Measurements from ENCODE around the gene RAD23A.
"Not testable (repeated sequence)": the region's sequence is repeated elsewhere in the genome, so short reads cannot be mapped to it uniquely, and the experiment has no call there.

RAD23A gene

DNA sequence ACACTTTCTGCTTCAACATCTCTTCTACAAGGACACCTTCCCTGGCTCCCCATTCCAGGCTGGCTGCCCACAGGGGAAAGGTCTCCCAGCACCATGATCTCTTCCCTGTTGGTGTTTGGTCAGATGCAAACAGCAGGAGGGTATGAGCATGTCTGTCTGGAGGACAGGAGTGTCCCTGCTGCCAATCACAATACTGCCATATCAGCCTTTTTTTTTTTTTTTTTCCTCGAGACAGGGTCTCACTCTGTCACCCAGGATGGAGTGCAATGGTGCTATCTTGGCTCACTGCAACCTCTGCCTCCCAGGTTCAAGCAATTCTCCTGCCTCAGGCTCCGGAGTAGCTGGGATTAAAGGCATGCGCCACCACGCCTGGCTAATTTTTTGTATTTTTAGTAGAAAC is 29.8 kb upstream of the RAD23A start:
- POLR2A ChIA-PET: interaction anchor here (0.7 kb wide), 1 partner anchor 12 kb away, joined by 3 read pairs; no protein-coding TSS in a partner anchor
- CTCF ChIA-PET: interaction anchor here (0.6 kb wide), 2 partner anchors 95 to 1181 kb away, joined by 3 to 4 read pairs; no protein-coding TSS in a partner anchor
- H3K36me3 ChIP-seq (ENCODE audit: control insufficient read depth in 2 of 2, insufficient read depth in 1 of 2, low read length in 2 of 2); H3K9me3 ChIP-seq (ENCODE audit: control insufficient read depth, insufficient read depth, low read depth, low read length); H3K4me3 ChIP-seq (ENCODE audit: low read depth, low read length); H3K27ac ChIP-seq (ENCODE audit: extremely low read depth, low read depth, low read length): not testable (repeated sequence)
- peak; percentile 21; the same call in 1 of the 2 replicates for TF ChIP-seq ZIC2 (tag by site-specific recombination; IDR thresholded peaks at IDR 0.05)
- H3K4me1 ChIP-seq (ENCODE audit: control insufficient read depth, insufficient read depth, low read length): peaks cover 13% of the 10 kb centered on the region

DNA sequence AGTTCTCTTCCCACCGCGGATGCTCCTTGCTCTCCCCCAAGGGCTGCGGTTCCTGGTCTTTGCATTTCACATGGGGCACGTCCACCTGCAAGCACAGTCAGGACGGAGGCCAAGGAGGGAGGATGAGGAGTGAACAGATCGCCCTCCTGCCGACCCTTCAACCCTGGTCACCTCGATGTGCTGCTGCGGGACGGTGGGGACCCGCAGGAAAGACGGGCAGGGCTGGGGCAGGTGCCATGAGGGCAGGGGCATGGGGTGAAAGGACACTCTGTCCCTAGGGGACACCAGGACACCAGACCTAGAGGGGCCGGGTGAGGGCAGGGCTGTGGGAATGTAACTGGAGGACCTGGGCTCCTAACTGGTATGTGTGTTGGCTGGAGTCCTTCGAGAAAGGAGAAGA is 27.4 kb upstream of the RAD23A start:
- ChIA-PET CTCF (no interaction called here), POLR2A (interaction anchor here (1.0 kb wide), 1 partner anchor 32 kb away, joined by 3 read pairs; no protein-coding TSS in a partner anchor)
- H3K27ac ChIP-seq (ENCODE audit: extremely low read depth, low read depth, low read length): no peak overlapping the region
- peaks cover 5% of the 10 kb centered on the region; the same call in 1 of the 2 replicates for H3K4me1 ChIP-seq (ENCODE audit: control insufficient read depth, insufficient read depth, low read length)
- peaks cover 6 to 12% of the 10 kb centered on the region in 2 experiments; a peak in 2 of 3 replicates for H3K36me3 ChIP-seq (ENCODE audit: control insufficient read depth in 2 of 2, insufficient read depth in 1 of 2, low read length in 2 of 2)
- no peaks in the 10 kb centered on the region for H3K9me3 ChIP-seq (ENCODE audit: control insufficient read depth, insufficient read depth, low read depth, low read length)
- no peak overlapping the region for H3K4me3 ChIP-seq (ENCODE audit: low read depth, low read length)
- no peak for TF ChIP-seq ZNF76 (tag by site-specific recombination; IDR thresholded peaks at IDR 0.05; ENCODE audit: borderline replicate concordance, low read depth)
- TF ChIP-seq, protein P1, sequence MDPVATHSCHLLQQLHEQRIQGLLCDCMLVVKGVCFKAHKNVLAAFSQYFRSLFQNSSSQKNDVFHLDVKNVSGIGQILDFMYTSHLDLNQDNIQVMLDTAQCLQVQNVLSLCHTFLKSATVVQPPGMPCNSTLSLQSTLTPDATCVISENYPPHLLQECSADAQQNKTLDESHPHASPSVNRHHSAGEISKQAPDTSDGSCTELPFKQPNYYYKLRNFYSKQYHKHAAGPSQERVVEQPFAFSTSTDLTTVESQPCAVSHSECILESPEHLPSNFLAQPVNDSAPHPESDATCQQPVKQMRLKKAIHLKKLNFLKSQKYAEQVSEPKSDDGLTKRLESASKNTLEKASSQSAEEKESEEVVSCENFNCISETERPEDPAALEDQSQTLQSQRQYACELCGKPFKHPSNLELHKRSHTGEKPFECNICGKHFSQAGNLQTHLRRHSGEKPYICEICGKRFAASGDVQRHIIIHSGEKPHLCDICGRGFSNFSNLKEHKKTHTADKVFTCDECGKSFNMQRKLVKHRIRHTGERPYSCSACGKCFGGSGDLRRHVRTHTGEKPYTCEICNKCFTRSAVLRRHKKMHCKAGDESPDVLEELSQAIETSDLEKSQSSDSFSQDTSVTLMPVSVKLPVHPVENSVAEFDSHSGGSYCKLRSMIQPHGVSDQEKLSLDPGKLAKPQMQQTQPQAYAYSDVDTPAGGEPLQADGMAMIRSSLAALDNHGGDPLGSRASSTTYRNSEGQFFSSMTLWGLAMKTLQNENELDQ (tag by site-specific recombination; IDR thresholded peaks at IDR 0.05; ENCODE audit: low read depth): no peak
- TF ChIP-seq, protein P2, sequence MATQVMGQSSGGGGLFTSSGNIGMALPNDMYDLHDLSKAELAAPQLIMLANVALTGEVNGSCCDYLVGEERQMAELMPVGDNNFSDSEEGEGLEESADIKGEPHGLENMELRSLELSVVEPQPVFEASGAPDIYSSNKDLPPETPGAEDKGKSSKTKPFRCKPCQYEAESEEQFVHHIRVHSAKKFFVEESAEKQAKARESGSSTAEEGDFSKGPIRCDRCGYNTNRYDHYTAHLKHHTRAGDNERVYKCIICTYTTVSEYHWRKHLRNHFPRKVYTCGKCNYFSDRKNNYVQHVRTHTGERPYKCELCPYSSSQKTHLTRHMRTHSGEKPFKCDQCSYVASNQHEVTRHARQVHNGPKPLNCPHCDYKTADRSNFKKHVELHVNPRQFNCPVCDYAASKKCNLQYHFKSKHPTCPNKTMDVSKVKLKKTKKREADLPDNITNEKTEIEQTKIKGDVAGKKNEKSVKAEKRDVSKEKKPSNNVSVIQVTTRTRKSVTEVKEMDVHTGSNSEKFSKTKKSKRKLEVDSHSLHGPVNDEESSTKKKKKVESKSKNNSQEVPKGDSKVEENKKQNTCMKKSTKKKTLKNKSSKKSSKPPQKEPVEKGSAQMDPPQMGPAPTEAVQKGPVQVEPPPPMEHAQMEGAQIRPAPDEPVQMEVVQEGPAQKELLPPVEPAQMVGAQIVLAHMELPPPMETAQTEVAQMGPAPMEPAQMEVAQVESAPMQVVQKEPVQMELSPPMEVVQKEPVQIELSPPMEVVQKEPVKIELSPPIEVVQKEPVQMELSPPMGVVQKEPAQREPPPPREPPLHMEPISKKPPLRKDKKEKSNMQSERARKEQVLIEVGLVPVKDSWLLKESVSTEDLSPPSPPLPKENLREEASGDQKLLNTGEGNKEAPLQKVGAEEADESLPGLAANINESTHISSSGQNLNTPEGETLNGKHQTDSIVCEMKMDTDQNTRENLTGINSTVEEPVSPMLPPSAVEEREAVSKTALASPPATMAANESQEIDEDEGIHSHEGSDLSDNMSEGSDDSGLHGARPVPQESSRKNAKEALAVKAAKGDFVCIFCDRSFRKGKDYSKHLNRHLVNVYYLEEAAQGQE (tag by site-specific recombination; IDR thresholded peaks at IDR 0.05): no peak
- TF ChIP-seq, protein P3, sequence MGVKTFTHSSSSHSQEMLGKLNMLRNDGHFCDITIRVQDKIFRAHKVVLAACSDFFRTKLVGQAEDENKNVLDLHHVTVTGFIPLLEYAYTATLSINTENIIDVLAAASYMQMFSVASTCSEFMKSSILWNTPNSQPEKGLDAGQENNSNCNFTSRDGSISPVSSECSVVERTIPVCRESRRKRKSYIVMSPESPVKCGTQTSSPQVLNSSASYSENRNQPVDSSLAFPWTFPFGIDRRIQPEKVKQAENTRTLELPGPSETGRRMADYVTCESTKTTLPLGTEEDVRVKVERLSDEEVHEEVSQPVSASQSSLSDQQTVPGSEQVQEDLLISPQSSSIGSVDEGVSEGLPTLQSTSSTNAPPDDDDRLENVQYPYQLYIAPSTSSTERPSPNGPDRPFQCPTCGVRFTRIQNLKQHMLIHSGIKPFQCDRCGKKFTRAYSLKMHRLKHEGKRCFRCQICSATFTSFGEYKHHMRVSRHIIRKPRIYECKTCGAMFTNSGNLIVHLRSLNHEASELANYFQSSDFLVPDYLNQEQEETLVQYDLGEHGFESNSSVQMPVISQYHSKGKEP (tag by site-specific recombination; IDR thresholded peaks at IDR 0.05): no peak
- no peak for TF ChIP-seq ZNF558 (tag by site-specific recombination; IDR thresholded peaks at IDR 0.05)
- no peak for TF ChIP-seq HOXC10 (CRISPR knock-in tag; IDR thresholded peaks at IDR 0.05)
- TF ChIP-seq ZNF223 (tag by site-specific recombination; IDR thresholded peaks at IDR 0.05): no peak
- no peak for TF ChIP-seq ZNF311 (tag by site-specific recombination; IDR thresholded peaks at IDR 0.05; ENCODE audit: borderline replicate concordance)
- no peak for TF ChIP-seq ZNF302 (tag by site-specific recombination; IDR thresholded peaks at IDR 0.05; ENCODE audit: low read depth)
- no peak for TF ChIP-seq ZNF48 (tag by site-specific recombination; IDR thresholded peaks at IDR 0.05)
- TF ChIP-seq ZXDB (tag by site-specific recombination; IDR thresholded peaks at IDR 0.05): no peak
- TF ChIP-seq, protein P4, sequence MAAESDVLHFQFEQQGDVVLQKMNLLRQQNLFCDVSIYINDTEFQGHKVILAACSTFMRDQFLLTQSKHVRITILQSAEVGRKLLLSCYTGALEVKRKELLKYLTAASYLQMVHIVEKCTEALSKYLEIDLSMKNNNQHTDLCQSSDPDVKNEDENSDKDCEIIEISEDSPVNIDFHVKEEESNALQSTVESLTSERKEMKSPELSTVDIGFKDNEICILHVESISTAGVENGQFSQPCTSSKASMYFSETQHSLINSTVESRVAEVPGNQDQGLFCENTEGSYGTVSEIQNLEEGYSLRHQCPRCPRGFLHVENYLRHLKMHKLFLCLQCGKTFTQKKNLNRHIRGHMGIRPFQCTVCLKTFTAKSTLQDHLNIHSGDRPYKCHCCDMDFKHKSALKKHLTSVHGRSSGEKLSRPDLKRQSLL (tag by site-specific recombination; IDR thresholded peaks at IDR 0.05): no peak
- no peak for TF ChIP-seq BCL11B (tag by site-specific recombination; IDR thresholded peaks at IDR 0.05; ENCODE audit: low read depth)
- TF ChIP-seq SCRT1 (tag by site-specific recombination; IDR thresholded peaks at IDR 0.05; ENCODE audit: borderline replicate concordance): no peak
- TF ChIP-seq ZNF654 (tag by site-specific recombination; IDR thresholded peaks at IDR 0.05; ENCODE audit: low read depth): no peak
- TF ChIP-seq, protein P5, sequence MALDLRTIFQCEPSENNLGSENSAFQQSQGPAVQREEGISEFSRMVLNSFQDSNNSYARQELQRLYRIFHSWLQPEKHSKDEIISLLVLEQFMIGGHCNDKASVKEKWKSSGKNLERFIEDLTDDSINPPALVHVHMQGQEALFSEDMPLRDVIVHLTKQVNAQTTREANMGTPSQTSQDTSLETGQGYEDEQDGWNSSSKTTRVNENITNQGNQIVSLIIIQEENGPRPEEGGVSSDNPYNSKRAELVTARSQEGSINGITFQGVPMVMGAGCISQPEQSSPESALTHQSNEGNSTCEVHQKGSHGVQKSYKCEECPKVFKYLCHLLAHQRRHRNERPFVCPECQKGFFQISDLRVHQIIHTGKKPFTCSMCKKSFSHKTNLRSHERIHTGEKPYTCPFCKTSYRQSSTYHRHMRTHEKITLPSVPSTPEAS (tag by site-specific recombination; IDR thresholded peaks at IDR 0.05): no peak

Measured in HEK293 (cell line).